HG02588 (cell line): ENCODE measurements around the gene CYP11A1.

Experiments
- ATAC-seq: cut with Tn5 transposase; IDR thresholded peaks from one replicate; pipeline ENCODE4 v1.9.1; 2021; ENCODE audit warnings: mild to moderate bottlenecking, moderate library complexity; ENCODE audit not compliant: unreplicated experiment

Gene CYP11A1

GRCh38 chr15:74367296-74367854 lies at the start of gene CYP11A1:
CYP11A1 (minus strand) TSS chr15:74367646; CDS start chr15:74367585, 61 bp downstream.
- no peak for ATAC-seq

- no peak for ATAC-seq
Observed at GRCh38 chr15:74417225-74417624, 49.8 kb upstream of the CYP11A1 start.

GRCh38 chr15:74415966-74416916 lies 48.8 kb upstream of the CYP11A1 start:
- no peak for ATAC-seq

- no peak for ATAC-seq
Observed at GRCh38 chr15:74414603-74415338, 47.3 kb upstream of the CYP11A1 start.

DNA sequence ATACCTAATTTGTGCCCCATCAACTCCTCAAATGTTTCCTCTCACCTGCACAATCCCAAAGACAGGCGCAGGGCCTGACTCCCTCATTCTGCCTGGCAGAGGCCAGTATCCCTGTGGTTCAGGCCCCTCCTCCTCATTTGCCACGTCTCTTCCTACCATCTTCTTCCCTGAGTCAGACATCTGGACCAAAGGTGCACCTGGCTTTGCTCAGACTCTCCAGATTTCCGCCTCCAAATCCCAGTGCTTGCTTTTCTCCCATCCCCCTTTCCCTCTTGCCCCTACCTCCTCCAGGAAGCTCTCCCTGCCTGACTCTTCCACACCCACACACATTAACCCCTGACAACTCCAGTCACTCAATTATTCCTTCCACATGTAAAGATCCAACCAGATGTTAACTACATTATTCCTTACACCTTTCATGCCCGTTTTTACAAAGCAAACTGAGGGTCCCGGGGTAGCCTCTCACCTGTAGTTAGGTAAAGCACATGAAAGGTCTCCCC lies 46.7 kb upstream of the CYP11A1 start:
- ATAC-seq, result no peak

DNA sequence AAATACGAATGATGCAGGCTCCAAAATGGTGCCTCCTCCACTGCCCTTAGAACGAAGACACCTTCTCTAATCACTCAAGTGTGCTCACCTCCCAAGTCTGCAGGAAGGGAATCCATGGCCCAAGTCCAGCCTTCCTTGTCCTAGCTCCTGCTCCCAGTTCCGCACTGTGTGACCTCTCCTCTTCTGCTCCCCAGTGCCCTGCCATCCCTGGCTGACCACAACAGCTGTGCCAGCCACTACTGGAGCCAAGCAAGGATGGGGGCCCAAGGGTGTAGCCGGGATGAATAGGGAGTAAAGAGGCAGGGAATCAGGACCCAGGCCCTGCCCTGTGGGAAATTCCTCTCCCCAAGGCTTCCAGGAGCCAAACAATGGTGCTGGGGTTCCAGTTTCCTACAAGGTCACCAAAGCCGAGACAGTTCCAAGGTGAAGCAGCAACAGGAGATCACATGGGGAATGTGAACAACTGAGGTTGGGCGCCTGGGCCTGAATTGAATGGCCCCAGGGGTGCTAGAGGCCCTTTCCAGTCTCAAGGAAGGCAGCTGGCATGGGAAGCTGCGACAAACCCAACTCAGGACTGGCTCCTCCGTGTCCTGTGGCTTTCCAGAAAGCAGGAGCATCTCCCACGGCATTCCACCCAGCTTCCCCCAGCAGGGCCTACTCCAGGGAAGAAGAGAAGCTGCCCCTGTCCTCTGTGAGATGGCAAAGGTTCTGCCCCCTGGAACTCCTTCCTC lies 46.1 kb upstream of the CYP11A1 start:
- ATAC-seq, result no peak

GRCh38 chr15:74412159-74412558 lies 44.7 kb upstream of the CYP11A1 start:
- no peak for ATAC-seq

DNA sequence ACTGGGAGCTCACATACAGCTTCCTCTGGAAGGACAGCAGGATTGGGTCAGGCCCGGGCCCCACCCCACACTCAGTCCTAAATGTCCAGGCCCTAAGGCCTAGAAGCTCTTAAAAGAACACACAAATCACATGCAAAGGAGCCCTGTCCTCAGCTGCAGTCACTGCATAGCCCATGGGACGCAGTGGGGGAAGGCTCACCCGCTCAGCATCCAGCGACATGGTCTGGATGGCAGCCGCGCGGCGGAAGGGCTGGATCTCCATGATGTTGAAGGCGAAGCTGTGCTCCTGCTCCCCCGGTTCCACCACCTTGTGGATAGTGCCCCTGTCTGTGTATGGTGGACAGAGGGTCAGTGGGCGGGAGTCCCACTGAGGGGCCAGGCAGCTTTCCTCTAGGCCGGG lies 44.2 kb upstream of the CYP11A1 start:
- ATAC-seq, result no peak

- ATAC-seq, result no peak
Observed at GRCh38 chr15:74410502-74410901, 43.1 kb upstream of the CYP11A1 start.

DNA sequence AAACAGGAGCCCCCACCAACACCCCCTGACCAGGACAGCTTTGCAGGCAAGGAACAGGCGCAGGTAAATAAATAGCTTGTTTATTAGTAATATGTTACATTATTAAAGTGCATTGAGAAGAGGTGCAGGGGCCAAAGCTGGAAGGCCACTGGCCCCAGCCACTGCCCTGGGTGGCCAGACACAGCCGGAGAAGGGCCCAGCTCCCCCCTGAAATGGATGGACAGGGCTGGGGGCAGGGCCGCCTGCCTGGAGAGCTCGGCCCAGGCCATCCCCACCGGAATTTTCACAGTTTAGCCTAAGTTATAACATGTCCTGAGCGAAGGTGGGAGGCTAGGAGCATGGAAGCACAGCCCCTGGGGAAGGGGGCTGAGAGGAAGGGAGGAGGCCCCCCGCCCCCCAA lies 41.8 kb upstream of the CYP11A1 start:
- ATAC-seq, result no peak

- no peak for ATAC-seq
Observed at GRCh38 chr15:74408815-74409214, 41.4 kb upstream of the CYP11A1 start.

- ATAC-seq, result no peak
Observed at GRCh38 chr15:74408385-74408784, 40.9 kb upstream of the CYP11A1 start.

DNA sequence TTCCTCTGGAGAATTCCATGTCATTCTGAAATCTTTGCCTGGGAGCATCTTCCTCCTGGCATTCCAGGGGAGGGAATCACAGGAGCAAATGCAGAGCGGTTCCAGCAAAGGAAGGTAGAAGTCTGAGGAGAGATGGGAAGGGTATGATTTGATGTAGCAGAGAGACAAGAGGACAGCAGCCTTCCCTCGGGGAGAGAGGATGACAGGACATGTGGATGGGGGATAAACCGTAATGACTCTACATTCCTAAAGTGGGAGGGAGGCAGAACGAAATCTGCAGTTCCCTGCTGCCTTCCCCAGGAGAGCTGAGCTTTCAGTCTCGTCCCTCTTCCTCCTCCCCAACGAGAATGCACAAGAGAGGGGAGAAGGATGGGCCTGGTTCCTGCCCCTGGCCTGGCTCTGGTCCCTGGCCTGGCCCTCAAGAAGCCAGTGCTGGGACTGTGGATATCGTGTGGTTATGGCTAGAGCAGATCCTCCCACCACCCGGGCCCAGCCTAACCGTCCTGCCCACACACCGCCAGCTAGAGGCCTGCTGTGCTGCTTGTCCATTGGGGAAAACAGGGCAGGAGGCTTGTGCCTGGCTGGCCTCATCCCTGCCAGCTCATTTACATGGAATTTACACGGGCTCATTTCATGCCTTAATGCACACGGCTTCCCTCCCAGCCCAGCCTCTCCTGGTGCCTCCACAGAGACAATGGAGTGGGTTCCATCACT lies 39.7 kb upstream of the CYP11A1 start:
- no peak for ATAC-seq

DNA sequence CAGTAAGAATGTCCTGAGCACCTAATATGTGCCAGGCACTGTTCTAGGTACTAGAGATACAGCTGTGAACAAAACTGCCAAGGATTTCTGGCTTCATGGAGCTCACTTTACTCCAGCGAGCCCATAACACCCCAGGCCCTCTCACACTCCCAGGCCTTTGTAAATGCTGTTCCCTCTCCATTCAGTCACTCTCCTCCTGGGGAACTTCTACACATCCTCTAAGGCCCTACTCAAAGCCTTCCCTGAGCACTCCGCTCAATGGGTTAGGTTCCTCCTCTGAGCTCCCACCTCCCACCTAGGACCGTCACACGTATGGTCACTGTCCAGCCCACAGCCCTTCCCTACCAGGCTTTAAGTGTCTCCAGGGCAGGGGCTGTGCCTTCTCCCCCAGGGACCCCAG lies 39.1 kb upstream of the CYP11A1 start:
- no peak for ATAC-seq

DNA sequence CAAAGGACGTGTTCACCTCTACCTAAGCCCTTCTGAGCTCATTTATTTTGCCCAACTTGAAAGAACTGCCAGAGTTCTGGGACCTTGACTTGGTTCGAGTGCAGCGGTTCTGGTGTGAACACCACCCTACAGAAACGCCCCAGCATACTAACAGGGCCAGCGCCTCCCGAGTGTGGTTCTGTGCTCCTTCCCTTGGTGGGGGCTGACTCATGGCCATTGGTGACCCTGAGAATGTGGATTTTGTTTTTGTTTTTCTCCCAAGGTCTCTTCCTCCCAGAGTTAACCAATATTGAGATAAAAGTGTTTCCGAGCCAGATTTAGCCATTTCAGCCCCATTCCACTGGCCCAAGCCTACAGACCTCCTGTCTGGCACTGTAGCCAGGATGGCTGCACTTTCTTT lies 38.4 kb upstream of the CYP11A1 start:
- no peak for ATAC-seq

DNA sequence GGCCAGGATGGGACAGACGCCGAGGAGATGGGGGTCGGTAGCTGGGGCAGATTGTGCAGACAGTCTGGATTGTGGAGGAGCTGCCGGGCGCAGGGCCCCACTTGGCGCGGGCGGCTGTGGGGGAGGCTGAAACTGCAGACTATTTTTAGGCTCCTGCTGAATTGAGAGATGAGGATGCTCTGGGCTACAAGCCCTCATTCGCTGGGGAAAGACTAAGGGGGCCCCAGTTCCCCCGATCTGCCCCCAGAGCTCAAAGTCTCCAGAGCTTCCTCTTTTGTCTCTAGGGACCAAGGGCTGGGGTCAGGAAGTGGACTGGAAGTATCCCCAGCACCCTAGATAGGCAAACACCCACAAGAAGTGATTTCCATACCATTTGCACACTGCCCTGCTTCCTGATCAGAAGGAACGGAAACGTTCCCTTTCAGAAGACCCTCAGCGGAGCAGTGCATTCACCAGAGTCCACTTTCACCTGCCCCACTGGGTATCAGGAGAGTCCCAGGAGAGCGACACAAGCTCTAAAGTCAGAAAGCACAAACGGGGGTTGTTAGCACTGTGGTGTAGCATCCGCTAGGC lies 36.6 kb upstream of the CYP11A1 start:
- peak; percentile 27 for ATAC-seq

GRCh38 chr15:74403588-74403919 lies 36.1 kb upstream of the CYP11A1 start:
- no peak for ATAC-seq

DNA sequence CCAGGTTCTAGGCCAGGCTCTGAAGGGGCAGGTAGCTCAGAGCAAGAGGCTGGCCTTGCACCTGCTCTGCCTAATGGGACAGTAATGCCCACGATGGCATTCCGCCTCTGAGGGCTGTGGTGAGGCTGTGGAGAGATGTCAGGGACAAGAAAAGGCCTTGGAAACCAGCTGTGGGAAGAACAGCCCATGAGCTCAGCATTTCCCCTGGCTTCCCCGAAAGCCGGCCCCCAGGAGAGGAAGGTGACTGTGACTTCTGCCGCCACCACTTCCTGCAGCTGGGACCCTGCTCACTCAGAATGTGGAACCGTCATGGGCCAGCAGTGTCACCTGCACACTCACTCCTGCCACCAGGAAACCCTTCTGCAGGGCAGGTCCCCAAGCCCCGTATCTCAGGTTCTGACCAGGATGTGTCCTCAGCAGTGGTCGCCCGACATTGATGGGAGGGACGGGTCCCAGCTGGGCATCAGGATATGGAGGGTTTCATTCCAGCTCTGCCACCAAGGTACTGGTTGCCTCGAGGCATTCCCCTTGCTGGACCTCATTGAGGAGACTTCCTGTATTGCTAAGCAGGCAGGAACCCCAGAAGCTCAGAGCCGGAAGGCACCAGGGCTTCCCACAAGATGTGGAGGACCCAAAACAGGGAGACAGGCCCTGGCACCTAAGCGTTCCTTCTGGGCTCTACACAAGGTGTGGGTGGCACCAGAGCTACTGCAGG lies 35.6 kb upstream of the CYP11A1 start:
- ATAC-seq, result peak; percentile 26

DNA sequence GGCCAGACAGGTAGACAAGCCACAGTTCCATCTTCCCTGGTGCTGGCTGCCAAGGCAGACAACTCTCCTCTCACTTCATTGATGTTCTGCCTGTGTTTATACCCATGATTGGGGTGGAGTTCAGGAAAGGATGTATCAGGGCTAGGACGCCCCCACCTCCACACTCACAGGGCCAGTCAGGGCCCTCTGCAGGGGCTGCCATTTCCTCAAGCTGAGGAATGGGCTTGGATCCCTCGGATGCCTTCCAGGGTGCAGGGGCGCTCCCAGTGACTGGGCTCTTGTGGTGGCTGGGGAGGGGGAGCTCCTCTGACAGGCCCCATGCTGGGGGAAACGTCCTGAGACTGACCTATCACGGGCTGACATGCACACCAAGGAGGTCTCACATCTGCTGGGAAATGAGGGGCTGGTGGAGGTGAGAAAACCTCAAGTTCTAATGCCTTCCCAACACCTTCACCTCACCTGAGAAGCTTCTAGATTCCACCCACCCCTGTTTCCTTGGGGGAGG lies 34.9 kb upstream of the CYP11A1 start:
- ATAC-seq, result no peak
